GM19468 (cell line): ENCODE measurements around the gene C16orf86.
A peak's percentile ranks its signal among the peaks of the same experiment; 100 is the strongest.

ENCODE experiments used
- ATAC-seq: cut with Tn5 transposase; IDR thresholded peaks from one replicate; pipeline ENCODE4 v1.9.1; 2021; ENCODE audit warnings: mild to moderate bottlenecking, moderate library complexity, moderate number of reproducible peaks; ENCODE audit not compliant: unreplicated experiment; ENCODE audit errors: extremely low read depth

C16orf86 gene

DNA sequence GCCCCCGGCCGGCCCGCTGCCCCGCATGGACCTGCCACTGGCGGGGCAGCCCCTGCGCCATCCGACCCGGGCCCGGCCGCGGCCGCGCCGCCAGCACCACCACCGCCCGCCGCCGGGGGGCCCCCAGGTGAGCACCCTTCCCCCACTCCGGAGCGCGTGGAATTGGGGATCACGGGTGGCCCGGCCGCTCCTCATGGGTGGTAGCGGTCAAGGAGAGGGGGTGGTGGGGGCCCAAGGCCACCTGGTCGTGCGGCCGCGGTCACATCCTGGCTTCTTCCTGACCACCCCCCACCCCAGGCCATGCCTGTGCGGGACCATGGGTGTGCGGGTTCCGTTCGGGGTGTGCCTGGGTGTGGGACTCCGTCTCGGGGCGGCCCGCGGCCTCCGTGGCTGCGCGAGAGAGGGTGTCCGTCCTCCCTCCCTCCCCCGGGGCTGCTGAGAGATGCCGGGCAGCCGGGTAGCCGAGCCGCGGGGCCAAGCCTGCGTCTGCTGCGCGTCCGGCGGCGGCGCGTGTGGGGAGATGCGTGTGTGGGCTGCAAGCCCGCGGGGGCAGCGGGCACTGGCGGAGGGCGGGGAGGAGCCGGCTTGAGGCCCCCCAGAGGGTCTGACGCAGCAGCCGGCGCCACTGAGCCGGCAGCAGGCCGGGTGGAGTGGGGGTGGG, 13.4 kb upstream of the C16orf86 start:
- no peak for ATAC-seq

GRCh38 chr16:67653789-67654402, 12.7 kb upstream of the C16orf86 start:
- ATAC-seq: no peak

- no peak for ATAC-seq
These were observed 12.2 kb upstream of the C16orf86 start for GRCh38 chr16:67654403-67654911.

DNA sequence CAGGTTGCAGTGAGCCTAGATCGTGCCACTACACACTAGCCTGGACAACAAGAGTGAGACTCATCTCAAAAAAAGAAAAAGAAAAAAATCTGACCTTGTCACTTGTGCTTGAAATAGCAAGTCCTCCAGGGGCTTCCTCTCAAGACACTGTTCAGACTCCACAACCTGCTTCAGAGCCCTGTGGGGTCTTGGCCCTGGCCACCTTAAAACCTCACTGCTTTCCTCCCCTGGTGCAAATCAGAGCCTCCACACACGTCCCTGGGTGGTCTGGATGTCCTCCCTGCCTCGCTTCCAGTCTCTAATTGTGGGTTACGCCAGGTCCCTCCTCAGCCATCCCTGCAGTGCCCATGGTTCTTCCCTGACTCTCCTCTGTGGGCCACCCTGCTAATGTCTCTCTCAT, 11.3 kb upstream of the C16orf86 start:
- no peak for ATAC-seq

GRCh38 chr16:67656344-67657016, 10.1 kb upstream of the C16orf86 start:
- ATAC-seq: no peak

- no peak for ATAC-seq
These were observed 9.5 kb upstream of the C16orf86 start for GRCh38 chr16:67657017-67657608.

GRCh38 chr16:67657751-67658518, 8.7 kb upstream of the C16orf86 start:
- ATAC-seq: no peak

DNA sequence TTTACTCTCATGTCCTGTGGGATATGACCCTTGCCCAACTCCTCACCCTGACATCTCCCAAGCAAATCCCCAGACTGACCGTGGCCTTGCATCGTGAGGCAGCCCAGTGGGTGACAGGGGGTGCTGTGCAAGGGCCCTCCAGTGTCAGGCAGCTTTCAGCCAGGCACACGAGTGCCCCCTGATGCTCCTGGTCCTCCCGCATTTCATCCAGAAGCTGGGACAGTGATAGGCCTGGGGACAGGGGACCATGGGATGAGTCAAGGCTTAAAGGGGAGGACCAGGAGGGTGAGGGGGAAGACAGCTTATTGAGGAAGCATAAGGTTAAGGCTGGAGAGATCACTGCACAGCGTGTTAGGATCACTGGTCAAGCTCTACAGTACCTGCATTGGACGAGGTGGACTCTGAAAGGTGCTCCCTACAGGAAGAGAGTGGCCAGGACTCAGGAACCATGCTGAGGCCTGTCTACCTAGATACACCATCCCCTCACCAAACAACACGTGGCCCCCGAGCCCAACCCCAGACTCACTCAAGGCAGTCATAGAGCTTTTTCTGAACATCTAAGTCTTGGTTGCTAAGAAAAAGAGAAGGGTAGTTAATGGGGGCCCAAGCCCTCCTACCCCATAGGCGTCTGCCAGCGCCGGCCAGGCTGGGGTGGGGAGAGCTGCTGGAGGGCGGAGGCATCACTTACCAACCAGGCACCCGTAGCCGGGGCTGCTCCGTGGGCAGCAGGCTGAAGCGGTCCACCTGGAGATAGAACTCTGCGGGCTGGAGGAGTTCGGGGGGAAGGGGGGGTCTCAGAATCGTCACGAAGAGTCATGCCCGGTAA, 7.6 kb upstream of the C16orf86 start:
- ATAC-seq: no peak

GRCh38 chr16:67659675-67660563, 6.7 kb upstream of the C16orf86 start, which contains the start of gene ACD:
Gene ACD (minus strand): TSS chr16:67660260. CDS start chr16:67660220, 40 bp downstream.
- ATAC-seq: peak; percentile 47

DNA sequence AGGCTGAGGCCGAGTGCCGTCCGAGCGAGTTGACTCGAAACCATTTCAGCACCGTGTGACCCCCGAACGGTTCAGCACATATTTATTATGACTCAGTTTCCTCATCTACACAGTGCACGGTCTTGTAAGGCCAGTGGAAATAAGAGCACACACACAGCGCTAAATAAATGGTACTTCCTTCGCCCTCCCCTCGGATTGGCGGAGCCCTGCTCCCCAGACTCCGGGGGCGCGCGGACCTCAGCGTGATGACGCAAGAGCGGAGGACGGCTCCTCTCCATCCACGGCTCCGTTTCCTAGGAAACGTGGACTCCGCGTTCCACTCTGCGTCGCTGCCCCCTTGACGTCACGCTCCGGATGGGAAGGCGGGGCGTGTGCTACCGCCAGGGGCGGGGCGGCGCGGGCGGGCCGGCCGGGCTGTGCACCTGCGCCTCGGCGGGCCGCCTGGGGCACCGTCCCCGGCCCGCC, 6.0 kb upstream of the C16orf86 start, which contains the start of gene PARD6A:
PARD6A (plus strand) TSS at position 397 of the 465 bp plus-strand sequence. CDS start 79 bp downstream, outside the sequence.
- peak; percentile 32 for ATAC-seq

GRCh38 chr16:67661101-67661761, 5.4 kb upstream of the C16orf86 start:
- no peak for ATAC-seq

DNA sequence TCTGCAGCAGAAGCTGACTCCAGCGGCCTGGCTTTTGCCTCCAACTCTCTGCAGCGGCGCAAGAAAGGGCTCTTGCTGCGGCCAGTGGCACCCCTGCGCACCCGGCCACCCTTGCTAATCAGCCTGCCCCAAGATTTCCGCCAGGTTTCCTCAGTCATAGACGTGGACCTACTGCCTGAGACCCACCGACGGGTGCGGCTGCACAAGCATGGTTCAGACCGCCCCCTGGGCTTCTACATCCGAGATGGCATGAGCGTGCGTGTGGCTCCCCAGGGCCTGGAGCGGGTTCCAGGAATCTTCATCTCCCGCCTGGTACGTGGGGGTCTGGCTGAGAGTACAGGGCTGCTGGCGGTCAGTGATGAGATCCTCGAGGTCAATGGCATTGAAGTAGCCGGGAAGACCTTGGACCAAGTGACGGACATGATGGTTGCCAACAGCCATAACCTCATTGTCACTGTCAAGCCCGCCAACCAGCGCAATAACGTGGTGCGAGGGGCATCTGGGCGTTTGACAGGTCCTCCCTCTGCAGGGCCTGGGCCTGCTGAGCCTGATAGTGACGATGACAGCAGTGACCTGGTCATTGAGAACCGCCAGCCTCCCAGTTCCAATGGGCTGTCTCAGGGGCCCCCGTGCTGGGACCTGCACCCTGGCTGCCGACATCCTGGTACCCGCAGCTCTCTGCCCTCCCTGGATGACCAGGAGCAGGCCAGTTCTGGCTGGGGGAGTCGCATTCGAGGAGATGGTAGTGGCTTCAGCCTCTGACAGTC, 4.5 kb upstream of the C16orf86 start:
- no peak for ATAC-seq

GRCh38 chr16:67662653-67663010, 4.0 kb upstream of the C16orf86 start:
- no peak for ATAC-seq

- ATAC-seq: no peak
These were observed 3.3 kb upstream of the C16orf86 start for GRCh38 chr16:67663151-67663876.

- ATAC-seq: no peak
These were observed 2.8 kb upstream of the C16orf86 start for GRCh38 chr16:67663877-67664222.

DNA sequence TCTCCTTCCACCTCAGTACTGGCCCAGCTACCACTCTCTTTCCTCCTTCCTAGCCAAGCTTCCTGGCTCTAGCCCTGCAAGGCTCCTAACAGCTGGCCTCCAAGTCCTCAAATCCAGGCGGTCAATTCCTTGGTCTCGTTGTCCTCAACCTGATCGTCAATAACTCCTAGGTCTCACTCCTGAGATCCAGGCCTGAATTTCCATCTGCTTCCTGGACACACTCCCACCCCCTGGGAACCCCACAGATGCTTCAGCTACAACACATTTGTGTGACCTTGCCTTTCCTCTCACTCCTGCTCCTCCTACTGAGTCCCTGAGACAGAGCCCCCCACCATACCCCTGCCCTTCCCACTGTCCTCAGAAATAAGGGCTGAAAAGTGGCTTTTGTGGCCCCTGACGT, 2.4 kb upstream of the C16orf86 start:
- ATAC-seq: no peak
